Colonic mucosa (tissue), 4 donors: ENCODE measurements around the gene ITIH5. TPM values are rescaled to one million over a fixed set of nuclear protein-coding genes. Genes with fewer than 3 reads are reported as not detected.
"Not testable (repeated sequence)": the region's sequence is repeated elsewhere in the genome, so short reads cannot be mapped to it uniquely, and the experiment has no call there.

ENCODE experiments used
- DNase-seq: peaks from one replicate; pipeline ENCODE4 v3.0.0-alpha.2; 2020
- H3K27ac ChIP-seq: fragments of 200-600 bp; one replicate; pipeline ENCODE4 v1.8.0; 2021
- H3K27me3 ChIP-seq: fragments of 200-600 bp; one replicate; pipeline ENCODE4 v1.8.0; 2021
- H3K36me3 ChIP-seq: fragments of 200-600 bp; one replicate; pipeline ENCODE4 v1.8.0; 2021
- H3K4me1 ChIP-seq: fragments of 200-600 bp; one replicate; pipeline ENCODE4 v1.8.0; 2021; ENCODE audit warnings: mild to moderate bottlenecking
- H3K4me3 ChIP-seq: fragments of 200-600 bp; one replicate; pipeline ENCODE4 v1.8.0; 2021
- H3K9ac ChIP-seq, 2 donors: one replicate each; pipeline ENCODE4 v1.7.0; 2013; ENCODE audit warnings: control low read depth in 2 of 2, low read depth in 2 of 2, low read length in 2 of 2
- H3K9me3 ChIP-seq: fragments of 200-600 bp; one replicate; pipeline ENCODE4 v1.8.0; 2021
- intact Hi-C: fragments of 100-400 bp; cut with DNase I; formaldehyde crosslinking; loops from one replicate; pipeline ENCODE4 v1.14.1; 2022
- total RNA-seq, 2 donors: library from RNA; stranded (reverse); fragmentation: NEBNext Ultra II Directional in 1 of 2; extraction: Animal tissue kit (Norgen Biotek cat#: 25700) in 1 of 2; gene quantifications; one replicate each; pipeline ENCODE4 v1.2.1, GENCODE V29; 2021
- TF ChIP-seq, protein P1 (sequence below): fragments of 200-600 bp; IDR thresholded peaks from one replicate; pipeline ENCODE4 v1.8.0; 2022; ENCODE audit warnings: antibody characterized with exemption, mild to moderate bottlenecking
- donor health status: healthy.
- donor health status: DM: no; HTN: no; CAD: no.
- donor health status: DM: no; HTN: no; CAD: no.

Gene ITIH5
- total RNA-seq, 2 donors from 2014 or later, result 2.2 to 15.6 TPM

DNA sequence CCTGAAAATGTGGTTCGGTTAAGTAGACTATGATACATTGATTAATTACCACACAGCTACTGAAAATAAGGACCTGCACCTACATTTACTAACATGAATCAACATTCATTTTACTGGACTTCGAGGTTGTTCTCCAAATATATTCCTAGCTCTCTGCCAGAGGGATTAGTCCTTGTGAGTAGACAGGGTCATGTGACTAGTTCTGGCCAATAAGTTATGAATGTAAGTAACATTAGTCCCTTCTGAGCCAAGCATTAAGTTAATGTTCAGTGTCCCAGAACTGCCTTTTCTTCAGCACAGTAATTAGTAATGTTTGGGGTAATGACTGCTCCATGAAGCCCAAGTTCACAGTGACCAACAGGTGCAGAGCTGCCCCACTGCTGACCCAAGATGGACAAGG is 9.2 kb downstream of the ITIH5 start:
- H3K4me3 ChIP-seq, result no peak overlapping the region
- no peaks in the 10 kb centered on the region for H3K9me3 ChIP-seq
- no peak overlapping the region for H3K27ac ChIP-seq
- H3K36me3 ChIP-seq, result no peaks in the 10 kb centered on the region
- no peak overlapping the region for H3K9ac ChIP-seq
- intact Hi-C loops, result no loop called here
- TF ChIP-seq, protein P1, sequence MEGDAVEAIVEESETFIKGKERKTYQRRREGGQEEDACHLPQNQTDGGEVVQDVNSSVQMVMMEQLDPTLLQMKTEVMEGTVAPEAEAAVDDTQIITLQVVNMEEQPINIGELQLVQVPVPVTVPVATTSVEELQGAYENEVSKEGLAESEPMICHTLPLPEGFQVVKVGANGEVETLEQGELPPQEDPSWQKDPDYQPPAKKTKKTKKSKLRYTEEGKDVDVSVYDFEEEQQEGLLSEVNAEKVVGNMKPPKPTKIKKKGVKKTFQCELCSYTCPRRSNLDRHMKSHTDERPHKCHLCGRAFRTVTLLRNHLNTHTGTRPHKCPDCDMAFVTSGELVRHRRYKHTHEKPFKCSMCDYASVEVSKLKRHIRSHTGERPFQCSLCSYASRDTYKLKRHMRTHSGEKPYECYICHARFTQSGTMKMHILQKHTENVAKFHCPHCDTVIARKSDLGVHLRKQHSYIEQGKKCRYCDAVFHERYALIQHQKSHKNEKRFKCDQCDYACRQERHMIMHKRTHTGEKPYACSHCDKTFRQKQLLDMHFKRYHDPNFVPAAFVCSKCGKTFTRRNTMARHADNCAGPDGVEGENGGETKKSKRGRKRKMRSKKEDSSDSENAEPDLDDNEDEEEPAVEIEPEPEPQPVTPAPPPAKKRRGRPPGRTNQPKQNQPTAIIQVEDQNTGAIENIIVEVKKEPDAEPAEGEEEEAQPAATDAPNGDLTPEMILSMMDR, result no peak
- no peak for DNase-seq
- no peaks in the 10 kb centered on the region for H3K27me3 ChIP-seq
- no peaks in the 10 kb centered on the region for H3K4me1 ChIP-seq

DNA sequence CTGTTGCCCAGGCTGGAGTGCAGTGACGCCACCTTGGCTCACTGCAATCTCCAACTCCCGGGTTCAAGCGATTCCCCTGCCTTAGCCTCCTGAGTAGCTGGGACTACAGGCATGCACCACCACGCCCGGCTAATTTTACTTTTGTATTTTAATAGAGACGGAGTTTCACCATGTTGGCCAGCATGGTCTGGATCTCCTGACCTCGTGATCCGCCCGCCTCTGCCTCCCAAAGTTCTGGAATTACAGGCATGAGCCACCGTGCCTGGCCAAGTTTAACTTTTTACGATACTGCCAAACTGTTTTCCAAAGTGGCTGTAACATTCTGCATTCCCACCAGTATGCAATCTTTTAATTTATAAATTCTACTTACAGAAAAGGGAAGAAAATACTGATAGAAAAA is 9.7 kb downstream of the ITIH5 start:
- H3K4me3 ChIP-seq, H3K36me3 ChIP-seq, intact Hi-C loops, H3K27me3 ChIP-seq, H3K9me3 ChIP-seq, DNase-seq, H3K4me1 ChIP-seq, H3K27ac ChIP-seq, H3K9ac ChIP-seq: not testable (repeated sequence)

DNA sequence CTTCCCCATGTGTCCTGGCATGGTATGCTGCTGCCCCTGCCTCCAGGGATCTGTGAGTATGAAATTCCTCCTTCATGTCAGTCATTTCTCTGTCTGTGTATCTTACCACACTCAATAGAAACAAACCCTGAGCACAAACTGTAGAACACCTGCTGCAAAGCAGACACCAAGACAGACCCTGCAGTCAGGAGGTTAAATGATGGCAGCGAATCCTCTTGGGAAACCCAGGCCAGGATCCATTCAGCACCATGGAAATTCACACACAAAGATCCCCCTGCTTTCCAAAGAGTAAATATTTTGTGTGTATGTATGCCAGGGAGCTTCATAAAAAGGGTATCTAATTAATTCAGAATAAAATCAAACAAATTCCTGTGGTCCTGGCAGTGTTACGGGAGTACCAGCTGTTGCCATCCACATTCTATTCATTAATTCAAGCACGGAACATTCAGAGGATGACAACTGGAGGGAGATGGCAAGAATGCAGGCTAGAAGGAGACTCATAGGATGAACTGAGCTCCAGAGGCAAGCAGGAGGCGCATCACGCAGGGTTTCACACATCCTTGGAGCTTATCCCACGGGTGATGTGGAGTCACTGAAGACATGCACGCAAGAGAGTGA is 14.8 kb downstream of the ITIH5 start:
- Histone ChIP-seq H3K27ac (no peak overlapping the region), H3K4me1 (no peaks in the 10 kb centered on the region), H3K4me3 (no peak overlapping the region), H3K36me3 (no peaks in the 10 kb centered on the region), H3K9ac (no peak overlapping the region), H3K9me3 (no peaks in the 10 kb centered on the region), H3K27me3 (no peaks in the 10 kb centered on the region)
- TF ChIP-seq, protein P1, result no peak
- no peak for DNase-seq
- intact Hi-C loops, result no loop called here

DNA sequence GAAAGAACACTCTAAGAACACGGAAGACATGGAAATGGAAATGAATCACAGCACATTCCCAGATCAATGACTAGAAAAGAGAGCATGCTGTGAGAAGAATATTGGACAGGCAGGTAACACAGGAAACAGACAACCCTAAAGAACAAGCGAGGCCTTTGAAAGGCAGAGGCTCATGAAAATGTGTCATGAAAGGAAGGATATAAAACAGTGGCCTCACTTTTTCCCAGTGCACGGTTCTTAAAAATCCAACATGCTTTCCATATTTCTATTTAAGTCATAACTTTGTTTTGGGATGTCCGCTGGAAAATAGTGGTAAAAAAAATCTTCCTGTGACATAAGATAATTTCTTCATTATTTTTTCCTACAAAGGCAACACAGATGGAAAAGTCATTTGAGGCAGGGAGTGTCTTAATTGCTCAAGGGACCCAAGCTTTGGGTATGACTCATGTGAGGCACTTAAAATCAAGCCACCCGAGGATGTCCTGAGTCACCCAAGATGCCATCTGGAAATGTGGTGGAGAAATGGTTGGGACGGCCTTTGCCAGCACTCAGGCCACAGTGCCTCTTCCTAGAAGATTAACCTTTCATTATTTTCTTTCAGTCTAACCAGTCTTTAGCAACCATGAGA is 17.0 kb downstream of the ITIH5 start:
- intact Hi-C loops, result no loop called here
- no peak for DNase-seq
- TF ChIP-seq, protein P1, result no peak

GRCh38 chr10:7647062-7647664 is 19.6 kb downstream of the ITIH5 start:
- intact Hi-C loops, result no loop called here
- Histone ChIP-seq H3K27ac (no peak overlapping the region), H3K4me3 (no peak overlapping the region), H3K36me3 (no peaks in the 10 kb centered on the region), H3K9me3 (no peaks in the 10 kb centered on the region), H3K27me3 (no peaks in the 10 kb centered on the region), H3K9ac (no peak overlapping the region), H3K4me1 (no peaks in the 10 kb centered on the region)
- TF ChIP-seq, protein P1, result no peak
- DNase-seq, result no peak

More for the DNA sequence above, 17.0 kb downstream of the ITIH5 start:
- Histone ChIP-seq H3K9ac (no peak overlapping the region), H3K27me3 (no peaks in the 10 kb centered on the region), H3K9me3 (no peaks in the 10 kb centered on the region), H3K4me3 (no peak overlapping the region), H3K4me1 (no peaks in the 10 kb centered on the region), H3K36me3 (no peaks in the 10 kb centered on the region), H3K27ac (no peak overlapping the region)

- H3K4me3 ChIP-seq, result no peak overlapping the region
- no peak overlapping the region for H3K9ac ChIP-seq
- no peaks in the 10 kb centered on the region for H3K36me3 ChIP-seq
- no peak for DNase-seq
- H3K4me1 ChIP-seq, result no peaks in the 10 kb centered on the region
- no peaks in the 10 kb centered on the region for H3K9me3 ChIP-seq
- no peak overlapping the region for H3K27ac ChIP-seq
- intact Hi-C loops, result no loop called here
- TF ChIP-seq, protein P1, result no peak
- no peaks in the 10 kb centered on the region for H3K27me3 ChIP-seq
Measured at GRCh38 chr10:7642491-7643011, 24.2 kb downstream of the ITIH5 start.
